Fibroblast of the aortic adventitia (primary cell): ENCODE data around the gene ABHD14A. TPM values are rescaled to one million over a fixed set of nuclear protein-coding genes. Genes with fewer than 3 reads are reported as not detected.

ENCODE experiments used
- DNase-seq: peaks from one replicate; pipeline ENCODE4 v3.0.0-alpha.2; 2010; ENCODE audit warnings: low read depth
- H3K4me3 ChIP-seq: 2 replicates; pipeline ENCODE4 v1.5.1; 2011; ENCODE audit warnings: low read depth, mild to moderate bottlenecking, control low read depth, low read length, moderate library complexity
- total RNA-seq: library from RNA; depleted of rRNA; stranded (reverse); fragments of >200 nt; gene quantifications from 2 replicates; pipeline ENCODE4 v1.2.3, GENCODE V29; 2012; ENCODE audit warnings: low replicate concordance
- TF ChIP-seq, protein P1 (sequence below): IDR thresholded peaks from 2 replicates; pipeline ENCODE4 v1.5.1; 2011; ENCODE audit warnings: mild to moderate bottlenecking, low read length, control low read depth, inconsistent platforms; ENCODE audit not compliant: insufficient read depth

The ABHD14A gene
- total RNA-seq, 1 donor: 13.8 TPM

DNA sequence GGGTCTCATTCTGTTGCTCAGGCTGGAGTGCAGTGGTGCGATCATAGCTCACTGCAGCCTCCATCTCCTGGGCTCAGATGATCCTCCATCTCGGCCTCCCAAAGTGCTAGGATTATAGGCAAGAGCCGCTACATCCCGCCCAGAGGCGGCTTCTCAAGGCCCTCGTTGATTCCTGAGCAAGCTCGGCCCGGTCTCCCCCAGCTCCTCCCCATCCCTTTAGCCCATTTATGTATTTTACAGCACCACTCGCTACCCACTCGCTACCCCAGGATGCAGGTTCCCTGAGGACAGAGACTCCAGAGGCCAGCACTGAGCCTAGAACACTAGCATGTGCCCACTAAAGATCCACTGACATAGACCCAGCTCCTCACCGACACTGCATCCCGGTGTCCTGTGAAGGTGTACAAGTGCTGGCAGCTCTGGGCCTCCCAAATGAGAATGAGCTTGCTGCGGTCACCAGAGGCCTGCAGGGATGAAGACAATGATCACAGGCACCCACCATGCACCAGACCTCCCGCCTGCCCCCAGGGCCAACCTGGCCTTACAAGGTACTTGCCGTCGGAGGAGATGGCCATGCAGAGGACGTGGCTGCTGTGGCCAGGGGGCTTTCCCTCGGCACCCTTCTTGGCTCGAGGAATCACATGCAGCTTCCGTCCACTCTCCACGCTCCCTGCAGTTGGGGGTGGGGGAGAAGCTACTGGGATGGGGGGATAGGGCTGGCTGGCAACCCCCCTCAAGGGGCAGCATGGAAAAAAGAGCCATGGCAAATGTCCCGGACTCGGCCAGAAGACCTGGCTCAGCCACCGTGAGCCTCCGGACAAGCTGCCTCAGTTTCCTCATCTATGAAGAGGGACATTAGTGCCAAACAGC lies 38.7 kb upstream of the ABHD14A start:
- TF ChIP-seq, protein P1, sequence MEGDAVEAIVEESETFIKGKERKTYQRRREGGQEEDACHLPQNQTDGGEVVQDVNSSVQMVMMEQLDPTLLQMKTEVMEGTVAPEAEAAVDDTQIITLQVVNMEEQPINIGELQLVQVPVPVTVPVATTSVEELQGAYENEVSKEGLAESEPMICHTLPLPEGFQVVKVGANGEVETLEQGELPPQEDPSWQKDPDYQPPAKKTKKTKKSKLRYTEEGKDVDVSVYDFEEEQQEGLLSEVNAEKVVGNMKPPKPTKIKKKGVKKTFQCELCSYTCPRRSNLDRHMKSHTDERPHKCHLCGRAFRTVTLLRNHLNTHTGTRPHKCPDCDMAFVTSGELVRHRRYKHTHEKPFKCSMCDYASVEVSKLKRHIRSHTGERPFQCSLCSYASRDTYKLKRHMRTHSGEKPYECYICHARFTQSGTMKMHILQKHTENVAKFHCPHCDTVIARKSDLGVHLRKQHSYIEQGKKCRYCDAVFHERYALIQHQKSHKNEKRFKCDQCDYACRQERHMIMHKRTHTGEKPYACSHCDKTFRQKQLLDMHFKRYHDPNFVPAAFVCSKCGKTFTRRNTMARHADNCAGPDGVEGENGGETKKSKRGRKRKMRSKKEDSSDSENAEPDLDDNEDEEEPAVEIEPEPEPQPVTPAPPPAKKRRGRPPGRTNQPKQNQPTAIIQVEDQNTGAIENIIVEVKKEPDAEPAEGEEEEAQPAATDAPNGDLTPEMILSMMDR: no peak
- DNase-seq: no peak
- no peak overlapping the region for H3K4me3 ChIP-seq

DNA sequence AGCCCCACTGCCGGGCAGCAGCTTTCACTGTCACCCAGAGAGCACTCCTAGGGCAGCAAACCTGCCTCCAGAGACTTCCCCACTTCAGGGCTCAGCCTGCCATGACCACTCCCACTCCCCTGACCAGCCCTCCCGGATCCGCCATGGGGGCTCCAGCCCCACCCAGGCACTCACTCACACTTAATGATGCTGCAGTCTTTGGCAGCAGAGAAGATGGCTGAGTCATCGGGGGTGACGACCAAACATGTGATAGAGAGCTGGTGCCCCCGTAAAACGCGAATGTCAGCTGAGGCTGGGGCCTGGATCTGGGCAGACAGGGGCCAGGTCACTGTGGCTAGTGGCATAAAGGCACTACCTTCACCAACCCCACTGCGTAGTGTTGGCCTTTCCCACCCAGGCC lies 37.9 kb upstream of the ABHD14A start:
- no peak for DNase-seq
- TF ChIP-seq, protein P1: no peak
- H3K4me3 ChIP-seq: no peak overlapping the region

DNA sequence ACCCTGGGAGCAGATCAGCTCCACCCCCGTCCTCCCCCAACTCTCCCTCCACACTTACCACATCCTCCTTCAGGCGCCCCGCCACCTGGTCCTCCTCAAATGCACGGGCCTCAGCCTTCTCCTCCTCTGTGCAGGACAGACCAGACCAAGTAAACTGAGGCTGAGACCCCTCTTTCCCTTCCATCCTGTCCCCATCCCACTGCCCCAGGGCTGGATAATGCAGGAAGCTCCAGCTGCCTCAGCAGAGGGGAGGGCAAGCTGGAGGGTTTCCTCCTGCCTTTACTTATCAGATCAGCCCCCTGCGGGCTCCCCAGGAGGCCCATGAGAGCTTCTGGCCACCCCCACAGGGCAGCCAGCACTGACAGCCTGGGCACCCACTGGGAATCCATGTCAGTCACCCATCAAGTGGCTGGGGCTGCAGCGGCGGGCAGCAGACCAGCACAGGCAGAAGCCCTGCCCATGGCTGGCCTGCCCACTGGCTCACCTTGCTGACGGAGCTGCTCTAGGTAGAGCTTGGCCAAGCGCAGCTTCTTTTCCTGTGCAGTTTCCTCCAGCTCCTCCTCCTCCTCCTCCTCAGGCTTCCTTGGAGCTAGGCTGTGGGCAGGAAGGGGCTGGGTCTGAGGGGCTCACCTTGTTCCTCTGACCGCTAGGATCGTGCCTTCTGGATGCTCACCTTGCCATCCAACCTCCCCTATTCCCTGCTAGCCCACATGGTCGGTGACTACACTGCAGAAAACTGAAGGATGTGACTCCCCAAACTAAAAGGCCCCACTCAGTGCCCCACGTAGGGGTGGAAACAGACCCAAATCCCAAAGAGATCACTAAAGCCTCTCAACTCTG lies 37.0 kb upstream of the ABHD14A start:
- DNase-seq: no peak
- H3K4me3 ChIP-seq: no peak overlapping the region
- TF ChIP-seq, protein P1: no peak

DNA sequence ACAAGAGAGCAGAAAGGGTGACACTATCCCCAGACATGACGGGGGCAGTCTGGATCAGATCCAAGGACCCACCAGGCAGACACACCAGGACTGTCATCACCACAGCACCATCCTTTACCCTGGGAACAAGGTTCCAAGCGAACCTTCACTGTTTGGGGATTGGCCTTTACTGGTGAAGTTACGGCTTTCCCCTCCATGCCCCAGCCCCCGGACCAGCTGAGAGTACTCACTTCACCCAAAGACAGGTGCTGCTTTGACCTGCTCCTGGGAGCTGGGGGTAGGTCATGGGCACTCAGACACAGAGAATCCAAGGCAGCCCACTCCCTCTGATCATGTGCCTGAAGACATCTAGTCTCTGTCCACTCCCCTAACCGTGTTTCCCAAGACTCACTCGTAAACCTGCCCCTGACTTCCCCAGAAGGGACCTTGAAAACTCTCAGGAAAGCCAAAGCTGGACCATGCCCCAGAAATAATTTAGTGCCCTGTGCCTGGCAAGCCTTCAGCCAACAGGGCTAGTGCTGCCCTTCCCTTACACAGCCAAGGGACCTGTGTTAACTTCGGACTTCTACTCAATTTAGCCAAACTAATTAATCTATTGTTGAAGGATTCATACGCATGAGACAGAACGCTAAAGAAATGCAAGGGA lies 36.0 kb upstream of the ABHD14A start:
- H3K4me3 ChIP-seq: no peak overlapping the region
- TF ChIP-seq, protein P1: no peak
- no peak for DNase-seq

DNA sequence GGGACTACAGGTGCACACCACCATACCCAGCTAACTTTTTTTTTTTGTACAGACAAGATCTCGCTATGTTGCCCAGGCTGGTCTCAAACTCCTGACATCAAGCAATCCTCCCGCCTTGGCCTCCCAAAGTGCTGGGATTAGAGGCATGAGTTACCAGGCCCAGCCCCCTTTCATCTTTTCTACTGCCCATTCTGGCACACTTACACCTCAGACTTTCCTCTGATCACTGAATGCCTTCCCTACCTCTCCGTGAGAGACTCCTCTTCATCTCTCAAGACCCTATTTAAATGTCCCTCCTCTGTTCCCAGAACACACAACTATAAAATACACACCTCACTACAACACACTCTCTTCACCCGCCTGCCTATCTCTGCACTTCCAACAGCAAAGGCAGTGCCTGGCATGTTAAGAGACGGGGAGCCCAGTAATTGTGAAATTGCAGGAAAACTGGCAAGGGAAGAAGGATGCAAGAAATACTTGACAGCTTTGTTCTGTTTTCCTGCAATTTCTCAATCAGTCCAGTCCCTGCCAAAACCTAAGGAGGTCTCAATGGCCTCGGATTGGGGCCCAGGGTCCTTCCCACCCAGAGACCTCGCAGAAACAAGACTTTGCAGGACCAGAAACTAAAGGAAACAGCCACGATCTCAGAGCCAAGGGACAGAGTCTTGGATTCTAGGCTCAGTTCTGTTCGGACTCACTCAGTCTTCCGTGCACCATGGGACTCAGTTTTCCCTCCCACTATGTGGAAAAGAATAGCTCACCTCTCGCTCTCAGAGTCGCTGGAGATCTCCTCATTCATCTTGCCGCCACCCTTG lies 34.0 kb upstream of the ABHD14A start:
- H3K4me3 ChIP-seq: peak overlapping the region; percentile 89
- TF ChIP-seq, protein P1: no peak
- peak; percentile 61 for DNase-seq

DNA sequence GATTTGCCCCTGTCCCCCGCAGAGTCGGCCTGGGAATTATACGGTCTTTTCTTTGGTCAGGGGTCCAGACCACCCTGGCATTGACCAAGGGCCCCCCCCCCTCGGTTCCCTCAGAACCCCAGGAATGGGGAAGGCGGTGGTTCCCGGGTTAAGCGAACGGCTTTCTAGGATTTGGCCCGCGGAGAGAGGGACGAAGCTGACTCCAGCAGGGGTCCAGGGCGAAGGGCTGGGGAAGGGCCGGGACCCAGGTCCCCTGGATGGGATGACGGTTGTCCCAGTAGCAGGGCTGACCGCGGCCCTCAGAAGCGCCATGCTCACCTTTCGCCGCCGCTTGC lies 33.4 kb upstream of the ABHD14A start:
- DNase-seq: no peak
- TF ChIP-seq, protein P1: no peak
- peak overlapping the region; percentile 89 for H3K4me3 ChIP-seq
